Rectal smooth muscle tissue (tissue), 1 donor: Measurements from ENCODE around the gene MYO7A.
"Not testable (repeated sequence)": the region's sequence is repeated elsewhere in the genome, so short reads cannot be mapped to it uniquely, and the experiment has no call there.

ENCODE experiments used
- H3K27ac ChIP-seq: one replicate; pipeline ENCODE4 v1.7.0; 2013; ENCODE audit warnings: low read depth, low read length, inconsistent platforms
- H3K27me3 ChIP-seq: one replicate; pipeline ENCODE4 v1.7.0; 2013; ENCODE audit warnings: low read length; ENCODE audit not compliant: control insufficient read depth, insufficient read depth
- H3K36me3 ChIP-seq: one replicate; pipeline ENCODE4 v1.7.0; 2013; ENCODE audit warnings: low read length; ENCODE audit not compliant: control insufficient read depth, insufficient read depth
- H3K4me1 ChIP-seq: one replicate; pipeline ENCODE4 v1.7.0; 2013; ENCODE audit warnings: low read length; ENCODE audit not compliant: control insufficient read depth, insufficient read depth
- H3K4me3 ChIP-seq: one replicate; pipeline ENCODE4 v1.7.0; 2013; ENCODE audit warnings: low read length
- H3K9ac ChIP-seq: one replicate; pipeline ENCODE4 v1.7.0; 2013; ENCODE audit warnings: low read length

MYO7A gene

DNA sequence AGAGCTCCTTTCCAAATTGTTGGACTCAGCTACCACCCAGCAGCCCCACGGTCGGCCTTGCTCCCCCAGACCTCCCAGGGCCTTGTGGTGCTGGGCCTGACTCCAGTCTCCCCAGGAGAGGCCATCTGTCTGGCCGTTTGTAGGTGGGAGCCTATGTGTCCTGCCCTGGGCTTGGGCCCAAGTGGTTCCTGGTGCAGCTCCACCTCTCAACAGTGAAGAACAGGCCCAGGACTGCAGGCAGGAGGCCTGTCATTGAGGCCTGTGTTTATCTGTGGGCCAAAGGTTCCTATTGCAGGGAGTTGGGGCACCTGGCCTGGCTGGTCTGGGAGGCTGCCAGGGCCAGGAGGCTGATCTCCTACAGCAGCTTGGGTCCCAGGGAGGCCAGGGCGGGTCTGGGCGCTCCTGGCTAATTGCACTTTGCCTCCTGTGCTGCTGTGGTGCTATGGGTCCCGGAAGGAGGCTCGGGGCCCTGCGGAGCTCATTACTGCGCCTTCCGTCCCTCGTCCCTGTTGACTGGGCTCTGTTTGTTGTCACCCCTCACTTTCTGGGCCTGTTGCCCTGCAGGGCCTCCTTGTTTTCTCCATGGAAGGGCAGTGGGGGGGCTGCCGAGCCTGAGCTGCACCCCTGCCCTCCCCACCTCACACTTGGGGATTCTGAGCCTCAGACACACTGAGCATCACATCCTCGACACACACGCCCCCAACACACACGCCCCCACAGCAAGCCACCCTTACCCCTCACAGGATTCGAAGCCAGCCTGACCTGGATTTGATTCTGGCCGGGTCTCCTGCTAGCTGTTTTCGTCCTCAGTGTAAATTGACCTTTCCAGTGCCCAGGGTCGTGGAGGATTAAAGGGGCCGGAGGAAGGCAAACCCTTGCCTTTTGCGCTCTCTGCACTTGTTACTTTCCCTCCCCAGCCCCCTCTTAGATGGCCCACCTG lies 32.2 kb upstream of the MYO7A start:
- Histone ChIP-seq H3K4me3 (no peak overlapping the region), H3K27ac (no peak overlapping the region), H3K36me3 (peaks cover 8% of the 10 kb centered on the region), H3K27me3 (no peaks in the 10 kb centered on the region), H3K4me1 (no peaks in the 10 kb centered on the region), H3K9ac (no peak overlapping the region)

- H3K27ac ChIP-seq: no peak overlapping the region
- no peak overlapping the region for H3K4me3 ChIP-seq
- peaks cover 8% of the 10 kb centered on the region for H3K36me3 ChIP-seq
- H3K27me3 ChIP-seq: no peaks in the 10 kb centered on the region
- H3K9ac ChIP-seq: no peak overlapping the region
- H3K4me1 ChIP-seq: no peaks in the 10 kb centered on the region
Measured at GRCh38 chr11:77096591-77097019, 31.4 kb upstream of the MYO7A start.

- H3K4me3 ChIP-seq, H3K36me3 ChIP-seq, H3K4me1 ChIP-seq, H3K9ac ChIP-seq, H3K27ac ChIP-seq, H3K27me3 ChIP-seq: not testable (repeated sequence)
Measured at GRCh38 chr11:77097180-77097579, 30.9 kb upstream of the MYO7A start.

GRCh38 chr11:77100166-77101042 lies 27.6 kb upstream of the MYO7A start:
- Histone ChIP-seq H3K4me3 (no peak overlapping the region), H3K9ac (no peak overlapping the region), H3K27me3 (no peaks in the 10 kb centered on the region), H3K4me1 (no peaks in the 10 kb centered on the region), H3K36me3 (no peaks in the 10 kb centered on the region), H3K27ac (no peak overlapping the region)

- H3K36me3 ChIP-seq: no peaks in the 10 kb centered on the region
- no peak overlapping the region for H3K4me3 ChIP-seq
- H3K4me1 ChIP-seq: no peaks in the 10 kb centered on the region
- no peak overlapping the region for H3K27ac ChIP-seq
- H3K27me3 ChIP-seq: no peaks in the 10 kb centered on the region
- no peak overlapping the region for H3K9ac ChIP-seq
Measured at GRCh38 chr11:77101043-77101537, 27.0 kb upstream of the MYO7A start.

GRCh38 chr11:77102246-77103210 lies 25.5 kb upstream of the MYO7A start, which contains the start of gene OMP:
Gene OMP, plus strand, starts transcription at chr11:77102840. Its CDS starts 0 bp downstream, at chr11:77102840.
- no peak within 1 kb of the TSS for H3K9ac ChIP-seq
- H3K27me3 ChIP-seq: no peaks in the 10 kb centered on the region
- H3K4me3 ChIP-seq: no peak within 1 kb of the TSS
- H3K27ac ChIP-seq: no peak within 1 kb of the TSS
- H3K36me3 ChIP-seq: no peaks in the 10 kb centered on the region
- H3K4me1 ChIP-seq: no peaks in the 10 kb centered on the region

DNA sequence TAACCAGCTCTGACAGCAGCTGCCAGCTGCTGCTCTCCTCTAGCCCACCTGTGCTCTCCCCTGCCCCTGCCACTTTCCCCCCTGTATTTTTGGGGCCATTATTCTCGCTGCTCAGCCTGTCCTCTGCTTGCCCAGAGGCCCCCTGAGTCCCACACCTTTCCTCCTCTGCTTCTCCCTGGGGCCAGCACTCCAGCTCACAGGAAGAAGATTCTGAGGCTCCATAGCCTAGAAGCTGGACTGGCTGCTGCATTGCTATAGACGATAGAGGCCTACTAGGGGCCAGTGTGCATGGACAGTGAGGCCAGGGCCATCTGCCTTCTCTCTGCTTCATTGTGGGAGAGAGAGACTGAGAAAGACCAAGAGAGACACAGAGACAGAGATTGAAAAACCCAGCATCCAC lies 24.7 kb upstream of the MYO7A start:
- Histone ChIP-seq H3K4me1 (peaks cover 2% of the 10 kb centered on the region), H3K4me3 (no peak overlapping the region), H3K27me3 (no peaks in the 10 kb centered on the region), H3K36me3 (no peaks in the 10 kb centered on the region), H3K27ac (no peak overlapping the region), H3K9ac (no peak overlapping the region)

GRCh38 chr11:77104727-77105126 lies 23.3 kb upstream of the MYO7A start:
- Histone ChIP-seq H3K4me3 (no peak overlapping the region), H3K27me3 (no peaks in the 10 kb centered on the region)

GRCh38 chr11:77106321-77106720 lies 21.7 kb upstream of the MYO7A start:
- Histone ChIP-seq H3K36me3 (no peaks in the 10 kb centered on the region), H3K27ac (no peak overlapping the region), H3K4me1 (peaks cover 2% of the 10 kb centered on the region)

More at GRCh38 chr11:77104727-77105126, 23.3 kb upstream of the MYO7A start:
- no peak overlapping the region for H3K27ac ChIP-seq
- peaks cover 2% of the 10 kb centered on the region for H3K4me1 ChIP-seq
- no peaks in the 10 kb centered on the region for H3K36me3 ChIP-seq
- H3K9ac ChIP-seq: no peak overlapping the region

GRCh38 chr11:77106759-77107158 lies 21.3 kb upstream of the MYO7A start:
- H3K36me3 ChIP-seq: no peaks in the 10 kb centered on the region
- H3K9ac ChIP-seq: no peak overlapping the region
- H3K4me3 ChIP-seq: no peak overlapping the region
- peaks cover 2% of the 10 kb centered on the region for H3K4me1 ChIP-seq
- no peaks in the 10 kb centered on the region for H3K27me3 ChIP-seq
- H3K27ac ChIP-seq: no peak overlapping the region

More at GRCh38 chr11:77106321-77106720, 21.7 kb upstream of the MYO7A start:
- Histone ChIP-seq H3K27me3 (no peaks in the 10 kb centered on the region), H3K9ac (no peak overlapping the region), H3K4me3 (no peak overlapping the region)

- no peaks in the 10 kb centered on the region for H3K27me3 ChIP-seq
- peaks cover 2% of the 10 kb centered on the region for H3K4me1 ChIP-seq
- H3K9ac ChIP-seq: no peak overlapping the region
- H3K36me3 ChIP-seq: no peaks in the 10 kb centered on the region
- H3K27ac ChIP-seq: peak overlapping the region; percentile 17
- H3K4me3 ChIP-seq: peak overlapping the region; percentile 2
Measured at GRCh38 chr11:77107950-77108349, 20.1 kb upstream of the MYO7A start.
